GM12878 (cell line): ENCODE data around the gene HOXC5.

Source experiments
- EP300 ChIP-seq, 2 experiments: fragments of 150-350 bp in 1 of 2; IDR thresholded peaks; 2 replicates each; pipeline ENCODE4 v1.6.1; 2011 to 2012; ENCODE audit warnings: low read depth in 2 of 2, low read length in 2 of 2, borderline replicate concordance in 1 of 2, improper control_type of control experiment in 1 of 2, inconsistent platforms in 1 of 2; ENCODE audit not compliant: control insufficient read depth in 1 of 2
- EZH2 ChIP-seq: IDR thresholded peaks from 2 replicates; pipeline ENCODE4 v1.6.1; 2012; ENCODE audit warnings: low read depth, mild to moderate bottlenecking, control low read depth, inconsistent platforms, low read length, borderline replicate concordance; ENCODE audit not compliant: control insufficient read depth
- NR2C2 ChIP-seq: IDR thresholded peaks from 2 replicates; pipeline ENCODE4 v1.6.1; 2011; ENCODE audit warnings: borderline replicate concordance, low read depth; ENCODE audit not compliant: control insufficient read depth, insufficient read length
- POLR2A ChIP-seq: IDR thresholded peaks from 2 replicates; pipeline ENCODE4 v1.6.1; 2011; ENCODE audit warnings: low read depth, mild to moderate bottlenecking, low read length
- SP1 ChIP-seq: IDR thresholded peaks from one replicate; pipeline ENCODE4 v1.6.1; 2011; ENCODE audit warnings: low read depth, low read length
- SPI1 ChIP-seq: IDR thresholded peaks from 2 replicates; pipeline ENCODE4 v1.6.1; 2011; ENCODE audit warnings: low read depth, mild to moderate bottlenecking, low read length, moderate library complexity, borderline replicate concordance; ENCODE audit not compliant: insufficient read depth
- ZBTB40 ChIP-seq: fragments of 450-650 bp; IDR thresholded peaks from 2 replicates; pipeline ENCODE4 v1.6.1; 2016; ENCODE audit warnings: mild to moderate bottlenecking, moderate library complexity, borderline replicate concordance
- TF ChIP-seq, protein P1 (sequence below): fragments of 150-350 bp; IDR thresholded peaks from 2 replicates; pipeline ENCODE4 v1.6.1; 2016; ENCODE audit warnings: low read depth, low read length

DNA sequence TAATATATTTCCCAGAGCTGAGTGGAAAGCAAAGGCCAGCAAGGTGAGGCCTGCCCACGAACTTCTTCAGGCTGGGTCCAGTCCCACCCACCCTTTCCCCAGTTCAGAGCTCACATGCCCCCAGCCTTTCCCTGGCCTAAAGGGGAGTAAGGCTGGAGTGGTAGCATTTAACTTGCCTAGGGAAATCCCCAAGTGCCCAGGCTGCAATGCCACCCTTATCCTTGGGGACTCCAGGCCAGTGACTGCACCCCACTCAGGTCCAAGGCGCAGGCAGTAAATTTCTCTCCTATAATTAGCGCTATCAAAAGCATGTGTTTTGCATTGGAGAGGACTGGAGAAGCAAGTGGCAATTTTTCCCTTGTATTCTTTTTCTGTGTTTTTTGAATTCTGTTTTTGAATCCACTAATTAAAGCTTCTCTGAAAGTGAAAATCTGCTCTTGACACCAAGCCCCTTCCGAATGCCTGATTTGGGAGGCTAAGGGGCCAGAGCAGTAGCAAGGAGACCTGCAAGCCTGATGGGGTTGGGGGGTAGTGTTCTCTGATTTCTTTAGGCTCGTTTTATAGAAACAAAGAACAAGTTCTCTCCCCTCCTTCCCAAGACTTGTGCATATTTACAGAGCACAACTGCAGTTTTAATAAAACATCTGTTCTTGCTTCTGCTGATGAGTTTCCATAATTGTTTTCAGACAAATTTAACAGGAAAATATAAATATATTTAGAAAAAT, 8.1 kb upstream of the HOXC5 start:
- no peak for TF ChIP-seq NR2C2
- TF ChIP-seq, protein P1, sequence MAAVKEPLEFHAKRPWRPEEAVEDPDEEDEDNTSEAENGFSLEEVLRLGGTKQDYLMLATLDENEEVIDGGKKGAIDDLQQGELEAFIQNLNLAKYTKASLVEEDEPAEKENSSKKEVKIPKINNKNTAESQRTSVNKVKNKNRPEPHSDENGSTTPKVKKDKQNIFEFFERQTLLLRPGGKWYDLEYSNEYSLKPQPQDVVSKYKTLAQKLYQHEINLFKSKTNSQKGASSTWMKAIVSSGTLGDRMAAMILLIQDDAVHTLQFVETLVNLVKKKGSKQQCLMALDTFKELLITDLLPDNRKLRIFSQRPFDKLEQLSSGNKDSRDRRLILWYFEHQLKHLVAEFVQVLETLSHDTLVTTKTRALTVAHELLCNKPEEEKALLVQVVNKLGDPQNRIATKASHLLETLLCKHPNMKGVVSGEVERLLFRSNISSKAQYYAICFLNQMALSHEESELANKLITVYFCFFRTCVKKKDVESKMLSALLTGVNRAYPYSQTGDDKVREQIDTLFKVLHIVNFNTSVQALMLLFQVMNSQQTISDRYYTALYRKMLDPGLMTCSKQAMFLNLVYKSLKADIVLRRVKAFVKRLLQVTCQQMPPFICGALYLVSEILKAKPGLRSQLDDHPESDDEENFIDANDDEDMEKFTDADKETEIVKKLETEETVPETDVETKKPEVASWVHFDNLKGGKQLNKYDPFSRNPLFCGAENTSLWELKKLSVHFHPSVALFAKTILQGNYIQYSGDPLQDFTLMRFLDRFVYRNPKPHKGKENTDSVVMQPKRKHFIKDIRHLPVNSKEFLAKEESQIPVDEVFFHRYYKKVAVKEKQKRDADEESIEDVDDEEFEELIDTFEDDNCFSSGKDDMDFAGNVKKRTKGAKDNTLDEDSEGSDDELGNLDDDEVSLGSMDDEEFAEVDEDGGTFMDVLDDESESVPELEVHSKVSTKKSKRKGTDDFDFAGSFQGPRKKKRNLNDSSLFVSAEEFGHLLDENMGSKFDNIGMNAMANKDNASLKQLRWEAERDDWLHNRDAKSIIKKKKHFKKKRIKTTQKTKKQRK = no peak
- TF ChIP-seq EP300 (IDR thresholded peaks at IDR 0.05; ENCODE audit: borderline replicate concordance in 1 of 2, control insufficient read depth in 1 of 2, low read depth in 2 of 2, low read length in 2 of 2) = no peak
- TF ChIP-seq POLR2A = no peak
- TF ChIP-seq SP1 = no peak
- no peak for TF ChIP-seq EZH2
- no peak for TF ChIP-seq ZBTB40
- no peak for TF ChIP-seq SPI1
